Upper lobe of left lung (tissue), 6 donors: ENCODE results near the gene PSMD7. TPM values are rescaled to one million over a fixed set of nuclear protein-coding genes. Genes with fewer than 3 reads are reported as not detected.

Experiments used
- ATAC-seq, 2 donors: fragments of 200-7000 bp; cut with Tn5 transposase; one replicate each; pipeline ENCODE4 v1.9.1; 2022; ENCODE audit warnings: mild to moderate bottlenecking in 2 of 2, moderate library complexity in 2 of 2; ENCODE audit not compliant: low FRiP score in 2 of 2
- DNase-seq, 2 donors: peaks; one replicate each; pipeline ENCODE4 v3.0.0-alpha.2; 2019 to 2020
- H3K27ac ChIP-seq, 4 donors: fragments of 200-600 bp; sonication (generic); one replicate each; pipeline ENCODE4 v1.5.1; 2016 to 2019
- H3K27me3 ChIP-seq, 4 donors: fragments of 200-600 bp; sonication (generic); one replicate each; pipeline ENCODE4 v1.5.1; 2017 to 2019
- H3K36me3 ChIP-seq, 4 donors: fragments of 200-600 bp; sonication (generic); one replicate each; pipeline ENCODE4 v1.5.1; 2016 to 2019
- H3K4me1 ChIP-seq, 4 donors: fragments of 200-600 bp; sonication (generic); one replicate each; pipeline ENCODE4 v1.5.1; 2018 to 2019
- H3K4me3 ChIP-seq, 4 donors: fragments of 200-600 bp; sonication (generic); one replicate each; pipeline ENCODE4 v1.5.1; 2017 to 2019; ENCODE audit warnings: mild to moderate bottlenecking in 2 of 4, moderate library complexity in 1 of 4
- H3K9me3 ChIP-seq, 4 donors: fragments of 200-600 bp; sonication (generic); one replicate each; pipeline ENCODE4 v1.5.1; 2018 to 2019
- CTCF ChIP-seq, 6 experiments: fragments of 450-650 bp in 4 of 6; fragments of 200-600 bp in 2 of 6; sonication (generic) in 2 of 6; IDR thresholded peaks; one replicate each; pipeline ENCODE4 v1.5.1; 2016 to 2019; ENCODE audit warnings: antibody characterized with exemption in 6 of 6
- EP300 ChIP-seq, 4 donors: sonication (generic); formaldehyde crosslinking; IDR thresholded peaks; one replicate each; pipeline ENCODE4 v1.5.1; 2017; ENCODE audit warnings: antibody characterized with exemption in 4 of 4, control low read depth in 2 of 4
- POLR2A ChIP-seq, 4 donors: fragments of 450-650 bp; IDR thresholded peaks; one replicate each; pipeline ENCODE4 v1.5.1; 2016 to 2017; ENCODE audit warnings: antibody characterized with exemption in 4 of 4, mild to moderate bottlenecking in 2 of 4
- POLR2AphosphoS5 ChIP-seq, 2 donors: sonication (generic); formaldehyde crosslinking; IDR thresholded peaks; one replicate each; pipeline ENCODE4 v1.5.1; 2017; ENCODE audit warnings: antibody characterized with exemption in 2 of 2
- WGBS, 2 donors: methylation state at CpG; one replicate each; pipeline ENCODE4 v1.1.5; 2017 to 2018; 5-methylcytosine and 5-hydroxymethylcytosine counted together
- total RNA-seq, 6 donors: library from RNA; depleted of rRNA in 4 of 6; stranded (reverse); fragments of >200 nt in 4 of 6; gene quantifications; one replicate each; pipeline versions ENCODE4 v1.1.0 to v1.2.1, GENCODE V29; 2016 to 2021
- donor health status: DM: no; HTN: no; CAD: no; lungs with moderate emphysema.
- donor health status: DM: no; HTN: yes; CAD: no; lungs with severe emphysema.

Gene PSMD7
- total RNA-seq, 6 donors from 2014 or later = 23.0 to 89.6 (median 59.8) TPM

GRCh38 chr16:74253161-74253938, 43.3 kb upstream of the PSMD7 start:
- H3K4me3 ChIP-seq = no peak overlapping the region
- no peak overlapping the region for H3K27ac ChIP-seq
- H3K27me3 ChIP-seq = no peaks in the 10 kb centered on the region
- no peaks in the 10 kb centered on the region for H3K4me1 ChIP-seq
- no peak for TF ChIP-seq CTCF (IDR thresholded peaks at IDR 0.05)
- TF ChIP-seq POLR2AphosphoS5 (IDR thresholded peaks at IDR 0.05) = no peak
- no peak for TF ChIP-seq EP300 (IDR thresholded peaks at IDR 0.05)
- no peak for TF ChIP-seq POLR2A (IDR thresholded peaks at IDR 0.05)
- no peaks in the 10 kb centered on the region for H3K36me3 ChIP-seq
- H3K9me3 ChIP-seq = no peaks in the 10 kb centered on the region
- DNase-seq (no peak), ATAC-seq (no peak)
- 77 to 84% methylated on average over 6 of the region's 6 CpGs for WGBS, 2 donors

- Histone ChIP-seq H3K36me3 (no peaks in the 10 kb centered on the region), H3K4me3 (no peak overlapping the region), H3K27ac (no peak overlapping the region), H3K27me3 (no peaks in the 10 kb centered on the region), H3K9me3 (no peaks in the 10 kb centered on the region), H3K4me1 (no peaks in the 10 kb centered on the region)
- ATAC-seq (no peak), DNase-seq (no peak)
- 68 to 78% methylated on average over 7 of the region's 7 CpGs for WGBS, 2 donors
- TF ChIP-seq EP300 (IDR thresholded peaks at IDR 0.05) (no peak), POLR2AphosphoS5 (IDR thresholded peaks at IDR 0.05) (no peak), CTCF (IDR thresholded peaks at IDR 0.05) (no peak), POLR2A (IDR thresholded peaks at IDR 0.05) (no peak)
Observed at GRCh38 chr16:74257061-74257460, 39.6 kb upstream of the PSMD7 start.

GRCh38 chr16:74261068-74261467, 35.5 kb upstream of the PSMD7 start:
- no peak overlapping the region for H3K4me3 ChIP-seq
- no peaks in the 10 kb centered on the region for H3K36me3 ChIP-seq
- DNase-seq (no peak), ATAC-seq (peak in 1 of 2 donors; percentile 63)
- H3K9me3 ChIP-seq = no peaks in the 10 kb centered on the region
- H3K27ac ChIP-seq = no peak overlapping the region
- H3K4me1 ChIP-seq = no peaks in the 10 kb centered on the region
- no peaks in the 10 kb centered on the region for H3K27me3 ChIP-seq
- TF ChIP-seq POLR2AphosphoS5 (IDR thresholded peaks at IDR 0.05) = no peak
- WGBS, 2 donors = 55 to 74% methylated on average over 5 of the region's 5 CpGs

- Histone ChIP-seq H3K9me3 (no peaks in the 10 kb centered on the region), H3K27ac (no peak overlapping the region), H3K4me1 (no peaks in the 10 kb centered on the region), H3K36me3 (no peaks in the 10 kb centered on the region), H3K4me3 (no peak overlapping the region), H3K27me3 (no peaks in the 10 kb centered on the region)
- ATAC-seq = no peak
- 71 to 81% methylated on average over 3 of the region's 3 CpGs for WGBS, 2 donors
- TF ChIP-seq CTCF (IDR thresholded peaks at IDR 0.05) (no peak), EP300 (IDR thresholded peaks at IDR 0.05) (no peak)
- no peak for DNase-seq
Observed at GRCh38 chr16:74264811-74265210, 31.8 kb upstream of the PSMD7 start.

DNA sequence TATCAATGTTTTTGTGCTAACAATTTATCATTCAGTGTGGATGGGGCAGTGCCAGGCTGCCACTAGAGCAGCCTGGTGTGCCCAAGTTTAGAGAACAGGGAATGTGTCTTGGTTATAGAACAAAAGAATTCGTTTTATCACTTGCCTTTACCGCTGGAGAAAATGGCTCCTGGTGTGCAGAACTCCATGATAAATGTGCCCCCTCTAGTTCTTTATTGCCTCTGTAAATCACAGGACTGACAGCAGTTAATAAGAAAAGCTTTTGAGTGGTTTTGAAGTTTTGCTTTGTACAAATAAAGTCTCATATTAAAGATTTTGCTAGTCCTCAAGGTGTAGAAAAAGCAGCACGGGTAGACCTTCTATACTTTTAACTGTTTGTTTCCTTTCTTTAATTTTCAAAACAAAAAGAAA, 28.2 kb upstream of the PSMD7 start:
- DNase-seq (no peak), ATAC-seq (no peak)
- Histone ChIP-seq H3K36me3 (no peaks in the 10 kb centered on the region), H3K27ac (no peak overlapping the region), H3K9me3 (no peaks in the 10 kb centered on the region), H3K4me3 (no peak overlapping the region), H3K27me3 (no peaks in the 10 kb centered on the region), H3K4me1 (no peaks in the 10 kb centered on the region)
- 38 to 47% methylated on average over 3 of the region's 3 CpGs for WGBS, 2 donors
- TF ChIP-seq POLR2A (IDR thresholded peaks at IDR 0.05) (no peak), POLR2AphosphoS5 (IDR thresholded peaks at IDR 0.05) (no peak), CTCF (IDR thresholded peaks at IDR 0.05) (no peak), EP300 (IDR thresholded peaks at IDR 0.05) (no peak)
